GM12865 (cell line): ENCODE measurements around the gene CSTPP1.
"Not testable (repeated sequence)": the region's sequence is repeated elsewhere in the genome, so short reads cannot be mapped to it uniquely, and the experiment has no call there.

Experiments
- DNase-seq: peaks from one replicate; pipeline ENCODE4 v3.0.0; 2010; ENCODE audit warnings: low read depth
- H3K4me3 ChIP-seq: 2 replicates; pipeline ENCODE4 v1.5.1; 2011; ENCODE audit warnings: mild to moderate bottlenecking, low read depth, low read length, control low read depth
- CTCF ChIP-seq: IDR thresholded peaks from 2 replicates; pipeline ENCODE4 v1.5.1; 2011; ENCODE audit warnings: low read length, control low read depth, low read depth, inconsistent platforms; ENCODE audit not compliant: insufficient read depth; ENCODE audit errors: missing control alignments

CSTPP1 gene

DNA sequence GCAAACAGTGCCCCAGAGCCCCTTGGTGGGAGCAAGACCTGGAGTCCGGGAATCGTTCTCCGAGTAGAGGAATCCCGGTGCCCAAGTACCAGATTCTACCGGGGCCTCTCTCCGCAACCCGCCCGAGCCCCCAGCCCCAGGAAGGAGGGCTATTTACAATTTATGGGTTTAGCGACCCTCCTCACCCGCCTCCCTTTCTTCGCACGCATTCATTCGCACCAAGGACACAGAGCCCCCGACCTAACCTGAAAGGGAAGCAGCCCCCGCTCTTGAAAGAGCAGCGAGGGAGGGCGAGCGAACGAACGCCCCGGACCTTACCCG, 18.8 kb upstream of the CSTPP1 start:
- DNase-seq, result no peak
- H3K4me3 ChIP-seq, result peak overlapping the region; percentile 40
- TF ChIP-seq CTCF, result no peak

DNA sequence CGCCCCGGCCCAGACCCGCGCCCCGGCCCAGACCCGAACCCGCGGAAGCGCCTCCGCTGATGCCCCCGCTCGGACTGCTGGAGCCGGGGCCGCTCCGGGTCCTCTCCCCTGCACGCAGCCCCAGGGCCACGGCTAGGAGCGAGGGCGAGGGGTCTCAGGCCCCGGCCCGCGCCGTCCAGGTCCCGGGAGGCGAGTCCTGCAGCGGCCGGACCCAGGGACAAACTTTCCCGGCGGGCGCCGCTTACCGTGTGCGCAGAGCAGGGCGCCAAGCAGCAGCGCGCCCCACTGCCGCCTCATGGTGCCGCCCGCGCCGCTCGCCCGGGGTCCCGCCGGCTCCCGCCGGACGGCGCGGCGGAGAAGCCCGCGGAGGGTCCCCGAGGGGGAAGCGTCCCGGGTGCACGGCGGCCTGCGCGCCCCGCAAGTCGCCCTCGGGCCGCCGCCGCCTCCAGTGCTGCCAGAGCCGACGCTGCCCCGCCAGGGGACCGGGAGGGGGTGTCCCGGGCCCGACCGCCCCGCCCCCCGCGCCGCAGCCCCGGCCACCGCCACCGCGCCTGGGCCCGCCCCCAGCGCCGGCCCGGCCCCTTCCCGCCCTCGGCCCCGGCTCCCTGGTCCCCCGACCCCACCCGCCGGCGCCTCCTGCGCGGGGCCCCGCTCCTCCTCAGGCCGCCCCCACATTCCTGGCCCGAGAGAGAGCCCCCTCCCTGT, 18.3 kb upstream of the CSTPP1 start, which contains the start of gene LRP4:
Gene LRP4, minus strand, starts transcription at position 468 of the 705 bp plus-strand sequence. Its CDS starts 171 bp downstream, at position 297.
- peak; percentile 16 for DNase-seq

DNA sequence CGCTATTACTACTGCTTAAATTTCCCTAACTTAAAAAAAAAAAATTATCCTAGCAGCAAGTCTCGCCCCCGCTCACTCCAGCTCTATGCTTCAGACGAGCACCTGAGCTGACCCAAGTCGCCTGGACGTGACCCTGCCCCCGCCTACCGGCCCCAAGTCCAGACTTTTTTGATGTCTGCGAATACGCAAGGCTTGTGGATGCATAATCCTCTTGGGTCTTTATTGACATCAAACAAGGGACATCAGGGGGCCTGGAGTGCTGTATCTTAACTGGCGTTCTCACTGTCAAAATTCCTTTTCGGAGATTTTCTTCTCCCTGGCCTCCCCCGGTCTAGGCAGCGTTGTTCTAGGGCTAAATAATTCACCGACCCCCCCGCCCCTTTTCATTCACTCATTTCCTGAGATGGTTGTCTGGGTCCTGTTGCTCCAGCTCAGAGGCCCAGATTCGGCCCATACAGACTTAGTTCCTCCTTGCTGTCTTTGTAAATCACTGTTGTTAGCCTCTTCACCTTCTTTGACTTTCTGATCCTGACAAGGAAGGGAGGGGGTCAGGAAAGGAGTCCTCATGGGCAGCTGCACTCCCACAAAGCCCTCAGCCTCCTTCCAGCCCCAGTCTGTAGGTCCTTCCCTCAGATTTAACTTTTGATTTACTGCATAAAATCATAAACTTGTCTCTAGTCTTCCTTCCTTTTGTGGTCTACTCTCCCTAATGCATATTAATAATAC, 17.6 kb upstream of the CSTPP1 start:
- H3K4me3 ChIP-seq, result peak overlapping the region; percentile 48
- no peak for TF ChIP-seq CTCF
- no peak for DNase-seq

More for the DNA sequence above, 18.3 kb upstream of the CSTPP1 start, which contains the start of gene LRP4:
- peak within 1 kb of the TSS; percentile 48 for H3K4me3 ChIP-seq
- TF ChIP-seq CTCF, result no peak

GRCh38 chr11:46920755-46921154, 15.8 kb upstream of the CSTPP1 start:
- no peak for DNase-seq
- no peak overlapping the region for H3K4me3 ChIP-seq
- TF ChIP-seq CTCF, result no peak

DNA sequence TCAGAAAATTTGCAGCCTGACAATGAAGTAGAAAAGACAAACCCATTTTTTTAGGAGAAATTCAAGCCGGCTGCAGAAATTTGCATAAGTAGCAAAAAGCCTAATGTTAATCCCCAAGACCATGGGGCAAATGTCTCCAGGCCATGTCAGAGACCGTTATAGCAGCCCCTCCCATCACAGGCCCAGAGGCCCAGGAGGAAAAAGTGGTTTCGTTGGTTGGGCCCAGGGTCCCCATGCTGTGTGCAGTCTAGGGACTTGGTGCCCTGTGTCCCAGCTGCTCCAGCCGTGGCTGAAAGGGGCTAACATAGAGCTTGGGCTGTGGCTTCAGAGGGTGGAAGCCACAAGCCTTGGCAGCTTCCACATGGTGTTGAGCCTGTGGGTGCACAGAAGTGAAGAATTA, 8.6 kb upstream of the CSTPP1 start:
- H3K4me3 ChIP-seq, DNase-seq: not testable (repeated sequence)

GRCh38 chr11:46928701-46929100, 7.9 kb upstream of the CSTPP1 start:
- not testable (repeated sequence) for H3K4me3 ChIP-seq, DNase-seq

- DNase-seq, result no peak
- no peak for TF ChIP-seq CTCF
- no peak overlapping the region for H3K4me3 ChIP-seq
Observed at GRCh38 chr11:46930089-46930488, 6.5 kb upstream of the CSTPP1 start.

GRCh38 chr11:46942172-46942571, 5.6 kb downstream of the CSTPP1 start:
- DNase-seq, result no peak
- TF ChIP-seq CTCF, result no peak
- H3K4me3 ChIP-seq, result no peak overlapping the region
